Activated CD4-positive, alpha-beta T cell treated with anti-CD3 and anti-CD28 coated beads for 48 hours (primary cell): ENCODE data around the gene RGPD5.
"Not testable (repeated sequence)": the region's sequence is repeated elsewhere in the genome, so short reads cannot be mapped to it uniquely, and the experiment has no call there.

ENCODE experiments used
- DNase-seq: peaks from one replicate; pipeline ENCODE4 v3.0.0-alpha.2; 2020

Gene RGPD5

GRCh38 chr2:109794074-109794737, at the start of gene RGPD5:
RGPD5 (plus strand) TSS chr2:109794305; CDS start chr2:109794466, 161 bp downstream.
- DNase-seq = not testable (repeated sequence)

- not testable (repeated sequence) for DNase-seq
Observed at GRCh38 chr2:109751572-109751971, 42.5 kb upstream of the RGPD5 start.

GRCh38 chr2:109757163-109757824, 36.8 kb upstream of the RGPD5 start:
- DNase-seq = not testable (repeated sequence)

DNA sequence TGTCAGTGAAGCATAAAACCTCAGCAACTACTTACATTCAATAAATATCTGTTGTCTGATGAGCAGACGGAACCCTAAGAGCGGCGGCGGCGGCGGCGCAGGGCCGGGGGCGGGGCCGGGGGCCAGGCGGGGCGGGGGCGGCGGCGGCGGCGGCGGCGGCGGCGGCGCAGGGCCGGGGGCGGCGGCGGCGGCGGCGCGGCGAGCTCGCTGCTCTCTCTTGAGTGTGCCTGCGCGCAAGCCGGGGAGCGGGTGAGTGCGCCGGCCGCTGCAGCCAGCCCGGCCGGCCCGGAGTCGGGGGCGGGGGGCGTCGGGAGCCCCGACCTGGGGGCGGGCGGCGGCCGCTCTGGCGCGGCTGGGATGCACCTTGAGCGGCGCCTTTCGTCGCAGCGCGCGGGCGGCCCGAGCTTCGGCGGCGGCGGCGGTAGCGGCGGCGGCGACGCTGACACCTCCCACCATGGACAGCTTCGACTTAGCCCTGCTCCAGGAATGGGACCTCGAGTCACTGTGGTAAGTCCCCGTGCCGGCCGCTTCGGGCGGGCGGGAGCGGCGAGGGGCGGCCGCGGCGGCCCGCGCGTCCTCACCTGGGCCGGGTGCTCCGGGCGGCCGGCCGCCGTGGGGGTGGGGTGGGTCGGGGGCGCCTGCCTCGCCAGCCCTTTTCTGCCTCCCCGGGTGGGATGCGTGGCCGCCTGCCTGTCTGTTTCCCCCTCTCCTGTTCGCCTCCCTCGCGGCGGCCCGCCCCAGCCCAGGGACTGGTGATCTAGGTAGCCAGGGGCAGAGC, 33.7 kb upstream of the RGPD5 start:
- DNase-seq = peak; percentile 2

- DNase-seq = not testable (repeated sequence)
Observed at GRCh38 chr2:109761043-109761454, 33.1 kb upstream of the RGPD5 start.

DNA sequence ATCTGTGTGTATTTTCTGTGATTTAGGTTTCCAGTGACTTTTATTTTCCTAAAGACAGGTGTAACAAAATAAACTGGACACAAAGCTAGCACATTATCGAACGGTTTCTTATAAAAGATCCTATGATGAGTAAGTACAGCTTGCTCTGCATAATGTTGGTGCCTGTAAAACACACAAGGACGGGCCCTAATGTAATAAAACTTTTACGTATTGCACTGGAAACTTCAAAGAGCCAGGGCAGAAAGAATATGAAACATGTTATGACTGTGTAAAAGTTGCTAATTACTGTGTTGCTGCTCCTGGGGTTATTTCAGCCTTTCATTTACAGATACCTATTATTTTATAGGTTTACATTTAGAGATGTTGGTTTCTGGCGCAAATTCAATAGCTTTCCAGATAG, 32.1 kb upstream of the RGPD5 start:
- not testable (repeated sequence) for DNase-seq

DNA sequence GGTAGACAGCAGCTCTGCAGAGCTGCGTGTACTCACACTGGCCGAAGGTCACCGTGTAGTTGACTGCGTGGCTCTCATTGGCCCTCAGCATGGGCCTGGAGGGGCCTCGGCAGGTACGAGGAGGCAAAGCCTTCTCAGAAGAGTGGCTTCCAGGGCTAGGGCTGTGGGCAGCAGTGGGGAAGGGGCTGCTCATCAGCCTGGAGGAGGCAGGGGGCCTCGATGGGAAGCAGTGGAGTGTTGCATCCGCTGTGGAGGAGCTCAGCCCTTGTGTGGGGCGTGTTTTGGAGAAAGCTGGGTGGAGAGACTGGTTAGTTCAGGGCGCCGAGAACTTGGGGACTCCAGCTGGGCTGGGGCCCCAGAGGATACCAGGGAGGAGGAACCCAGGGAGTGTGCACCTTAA, 28.0 kb upstream of the RGPD5 start:
- not testable (repeated sequence) for DNase-seq

DNA sequence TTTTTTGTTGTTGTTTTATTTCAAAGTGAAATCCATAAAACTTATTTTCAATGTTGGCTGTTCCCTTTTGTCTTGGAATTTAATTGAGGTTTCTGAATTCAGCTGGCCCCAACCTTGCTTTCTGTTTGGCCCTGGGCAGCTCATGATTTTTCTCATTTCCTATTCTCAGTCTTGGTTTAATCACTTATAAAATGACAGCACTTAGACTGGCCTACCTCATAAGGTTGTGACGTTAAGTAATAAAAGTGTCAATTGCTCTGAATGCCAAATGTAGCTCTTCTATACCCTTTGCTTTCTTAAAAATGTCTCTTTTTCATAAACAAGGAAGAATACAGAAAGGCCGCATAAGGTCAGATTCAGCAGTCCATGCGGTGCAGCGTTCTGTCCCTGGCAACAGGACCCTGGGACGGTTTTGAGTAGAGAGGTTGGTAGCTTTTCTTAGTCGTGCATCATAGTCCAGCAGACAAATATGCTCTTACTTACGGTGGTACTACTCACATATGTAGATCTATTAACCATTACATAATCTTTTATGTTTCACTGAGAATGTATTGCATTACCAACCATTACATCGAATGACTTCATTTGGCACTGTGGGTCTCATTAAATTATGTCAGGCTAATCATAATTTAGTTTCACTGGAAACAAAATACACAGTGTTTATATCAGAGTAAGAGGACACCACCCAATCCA, 27.1 kb upstream of the RGPD5 start:
- DNase-seq = not testable (repeated sequence)

DNA sequence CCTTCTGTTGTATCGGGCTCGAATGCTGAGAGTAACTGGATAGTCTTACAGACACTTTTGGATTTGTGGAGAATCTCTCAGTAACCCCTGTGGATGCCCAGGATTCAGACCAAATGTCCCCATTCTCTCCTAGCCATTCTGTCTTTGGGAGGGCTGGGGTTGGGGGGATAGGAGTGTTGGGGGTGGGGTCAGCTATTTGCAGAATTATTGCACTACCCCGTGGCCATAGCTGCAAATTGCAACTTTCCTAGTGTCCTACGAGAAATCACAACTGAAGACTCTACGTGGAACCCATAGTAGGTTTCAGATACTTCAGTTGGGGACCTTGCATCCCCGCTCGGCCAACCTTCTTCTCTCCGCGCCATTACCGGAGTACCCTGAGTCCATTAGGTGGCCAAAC, 25.2 kb upstream of the RGPD5 start:
- DNase-seq = not testable (repeated sequence)

GRCh38 chr2:109779118-109779517, 15.0 kb upstream of the RGPD5 start:
- DNase-seq = not testable (repeated sequence)

GRCh38 chr2:109781147-109781816, 12.8 kb upstream of the RGPD5 start:
- DNase-seq = not testable (repeated sequence)

DNA sequence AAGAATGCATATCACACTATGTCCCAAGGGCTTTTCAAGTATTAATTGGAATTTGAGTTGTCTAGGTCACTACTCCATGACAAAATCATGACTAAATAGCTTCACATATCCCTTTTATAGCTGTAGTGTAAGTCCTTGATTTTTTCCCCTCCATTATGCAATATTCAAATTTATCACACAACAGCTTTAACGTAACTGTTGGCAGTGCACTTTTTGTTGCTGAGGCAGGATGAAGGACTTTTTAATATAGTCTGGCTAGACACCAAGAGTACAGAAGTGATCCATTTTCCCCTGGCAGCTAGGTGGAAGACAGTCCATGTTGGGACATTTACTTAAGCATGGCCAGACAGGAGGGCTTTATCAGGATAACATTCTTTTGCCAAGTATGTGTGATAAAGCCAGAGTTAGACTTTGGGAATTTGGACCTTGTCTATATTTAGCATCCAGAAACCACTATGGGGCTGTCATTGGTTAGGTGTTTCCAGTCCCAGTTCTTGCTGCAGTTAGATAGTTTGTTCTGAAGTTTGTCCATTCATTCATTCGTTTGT, 11.6 kb upstream of the RGPD5 start:
- not testable (repeated sequence) for DNase-seq

- not testable (repeated sequence) for DNase-seq
Observed at GRCh38 chr2:109791530-109792279, 2.4 kb upstream of the RGPD5 start.

DNA sequence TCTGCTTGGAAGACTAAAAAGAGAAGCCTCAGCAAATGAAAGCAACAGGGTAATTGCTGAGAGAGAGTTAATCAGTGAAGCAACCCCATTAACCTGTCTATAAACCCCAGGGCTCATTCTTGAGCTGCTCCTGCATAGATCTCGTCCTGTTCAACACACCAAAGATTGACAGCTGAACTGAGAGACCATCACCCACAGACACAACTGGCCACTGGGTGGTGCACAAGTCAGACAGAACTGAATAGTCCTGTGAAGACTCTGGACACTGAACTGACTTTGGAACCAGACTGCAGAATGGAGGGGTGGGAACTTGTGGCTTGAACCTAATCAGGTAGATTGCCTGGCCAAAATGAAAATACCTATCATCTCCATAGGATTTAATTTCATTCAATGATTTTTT, 1.4 kb upstream of the RGPD5 start:
- DNase-seq = not testable (repeated sequence)

DNA sequence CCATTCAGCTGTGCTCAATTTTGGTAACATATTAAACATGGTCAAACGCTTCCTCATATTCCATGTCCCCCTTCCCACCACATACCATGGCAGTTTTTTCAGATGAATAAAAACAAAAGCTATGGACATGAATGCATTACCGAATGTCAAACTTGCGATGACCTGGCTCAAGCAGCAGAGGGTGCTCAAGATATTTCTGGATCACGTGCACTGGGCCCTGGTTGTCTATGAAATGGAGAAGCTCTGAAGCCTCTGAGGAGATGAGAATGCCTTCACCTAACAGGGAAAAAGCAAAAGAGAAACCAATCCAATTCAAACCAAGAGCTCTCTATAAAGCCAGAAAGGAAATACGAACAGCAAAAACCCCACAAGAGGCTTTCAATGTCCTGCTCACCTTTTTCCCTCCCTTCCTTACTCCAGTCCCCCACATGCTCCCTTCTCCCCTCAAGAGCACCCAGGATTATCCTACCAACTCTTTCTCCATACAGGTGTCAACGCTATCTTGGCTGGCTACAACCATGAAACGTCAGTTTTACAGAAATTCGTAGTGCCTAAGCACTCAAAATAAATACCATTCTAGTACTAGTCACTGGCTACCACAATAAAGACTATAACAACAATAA, 77.1 kb downstream of the RGPD5 start:
- not testable (repeated sequence) for DNase-seq

DNA sequence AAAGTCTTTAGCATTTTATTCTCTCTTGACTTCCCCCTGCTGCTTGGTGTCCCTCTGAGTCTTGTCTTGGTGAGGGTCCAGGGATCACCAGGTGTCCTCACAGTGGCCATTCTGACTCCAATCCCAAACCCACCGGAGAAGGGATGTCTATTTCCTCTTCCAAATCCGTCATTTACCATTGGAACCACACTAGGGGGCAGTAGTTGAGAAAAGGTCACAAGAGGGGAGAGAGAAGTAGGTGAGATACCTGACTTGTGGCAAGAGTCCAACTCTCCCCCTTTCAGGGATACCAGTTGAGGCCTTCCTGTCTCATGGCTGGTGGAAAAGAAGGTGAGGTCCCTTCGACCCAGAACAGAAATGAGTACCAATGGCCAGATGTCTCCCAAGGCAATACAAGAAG, 82.5 kb downstream of the RGPD5 start:
- not testable (repeated sequence) for DNase-seq

- not testable (repeated sequence) for DNase-seq
Observed at GRCh38 chr2:109882112-109882511, 88.0 kb downstream of the RGPD5 start.

DNA sequence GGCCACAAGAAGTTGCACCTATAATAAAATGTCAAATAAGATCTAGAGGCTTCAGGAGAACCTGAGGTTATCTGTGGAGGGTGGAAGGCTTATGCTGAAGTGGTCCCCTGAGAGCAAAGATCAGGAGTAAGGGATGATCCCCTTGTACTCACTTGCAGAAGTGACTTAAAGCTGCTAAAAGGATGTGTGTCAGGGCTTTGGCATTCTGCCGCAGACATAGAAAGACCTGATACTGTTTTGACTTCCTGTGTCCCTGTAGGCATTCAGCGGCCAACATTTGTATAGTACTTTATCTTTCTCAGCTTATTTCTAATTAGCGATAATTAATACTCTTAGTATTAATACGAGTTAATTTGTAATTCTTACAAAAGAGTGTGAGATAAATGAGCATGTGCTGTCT, 94.3 kb downstream of the RGPD5 start:
- DNase-seq = not testable (repeated sequence)

DNA sequence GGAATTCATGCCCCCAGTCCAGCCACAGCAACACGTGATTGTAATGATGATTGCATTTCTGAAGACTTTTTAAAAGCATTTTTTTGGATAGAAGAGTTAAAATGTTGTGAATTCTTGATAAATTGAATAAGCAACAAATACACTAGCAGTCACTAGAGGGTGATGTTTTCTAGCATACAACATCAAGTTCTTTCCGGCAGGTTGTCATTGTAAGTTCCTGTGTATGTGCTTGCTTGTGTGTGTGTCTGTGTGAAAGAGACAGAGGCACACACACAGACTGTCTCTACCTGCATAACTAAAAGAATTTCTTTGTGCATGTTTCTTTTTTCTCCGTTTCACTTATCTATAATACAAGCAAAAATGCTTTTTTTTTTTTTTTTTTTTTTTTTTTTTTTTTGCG, 95.8 kb downstream of the RGPD5 start:
- DNase-seq = not testable (repeated sequence)

DNA sequence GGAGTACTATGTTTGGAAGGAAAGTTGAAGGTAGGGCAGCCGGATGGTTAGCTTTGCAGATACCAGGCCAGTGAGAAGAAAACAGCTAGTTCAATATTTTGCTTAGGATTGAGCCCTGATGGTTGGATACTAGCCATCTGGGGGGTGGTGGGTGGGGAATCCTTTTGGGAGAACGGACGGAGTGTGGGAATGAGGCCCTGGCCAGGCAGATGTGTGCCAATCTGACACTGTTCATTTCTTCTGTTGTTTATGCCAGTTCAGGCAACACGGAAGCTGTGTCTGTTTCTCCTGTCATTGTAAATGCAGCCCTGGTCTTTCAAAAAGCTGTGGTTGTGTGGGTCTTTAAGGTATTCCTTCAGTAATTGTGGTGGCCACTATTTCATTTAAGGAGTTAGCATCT, 96.9 kb downstream of the RGPD5 start:
- not testable (repeated sequence) for DNase-seq

GRCh38 chr2:109893736-109894135, 99.6 kb downstream of the RGPD5 start:
- not testable (repeated sequence) for DNase-seq
